HFFc6 (cell line): ENCODE data around the gene EFL1. TPM values are rescaled to one million over a fixed set of nuclear protein-coding genes. Genes with fewer than 3 reads are reported as not detected.

Source experiments
- DNase-seq: peaks from one replicate; pipeline ENCODE4 v3.0.0-alpha.2; 2018
- H3K27ac Mint-ChIP-seq: 2 replicates; pipeline ENCODE4 v1.8.0; 2020; ENCODE audit warnings: mild to moderate bottlenecking, mixed read lengths
- H3K27me3 Mint-ChIP-seq: 2 replicates; pipeline ENCODE4 v1.8.0; 2021; ENCODE audit warnings: mild to moderate bottlenecking, moderate library complexity, mixed read lengths; ENCODE audit not compliant: insufficient read depth
- H3K36me3 Mint-ChIP-seq: 2 replicates; pipeline ENCODE4 v1.8.0; 2021; ENCODE audit warnings: low read depth, mixed read lengths
- H3K4me1 Mint-ChIP-seq: 2 replicates; pipeline ENCODE4 v1.8.0; 2020; ENCODE audit warnings: low read depth, mixed read lengths
- H3K4me3 Mint-ChIP-seq: 2 replicates; pipeline ENCODE4 v1.8.0; 2020; ENCODE audit warnings: mild to moderate bottlenecking, moderate library complexity, mixed read lengths
- H3K9me3 Mint-ChIP-seq: 2 replicates; pipeline ENCODE4 v1.8.0; 2020; ENCODE audit warnings: mild to moderate bottlenecking, mixed read lengths
- total RNA-seq, 6 experiments: library from RNA; stranded (reverse); fragmentation: NEBNext Ultra II Directional; extraction: Animal tissue kit (Norgen Biotek cat#: 25700); gene quantifications; 2 replicates in 1 of 6; 3 replicates in 5 of 6; pipeline ENCODE4 v1.2.3, GENCODE V29; 2021
- TF ChIP-seq, protein P1 (sequence below): fragments of 200-600 bp; sonication (generic); IDR thresholded peaks from 2 replicates; pipeline ENCODE4 v1.5.0; 2021; ENCODE audit warnings: antibody characterized with exemption, mild to moderate bottlenecking

EFL1 gene
- total RNA-seq, 6 experiments from 2014 or later, result 14.3 to 20.5 (median 18.5) TPM

DNA sequence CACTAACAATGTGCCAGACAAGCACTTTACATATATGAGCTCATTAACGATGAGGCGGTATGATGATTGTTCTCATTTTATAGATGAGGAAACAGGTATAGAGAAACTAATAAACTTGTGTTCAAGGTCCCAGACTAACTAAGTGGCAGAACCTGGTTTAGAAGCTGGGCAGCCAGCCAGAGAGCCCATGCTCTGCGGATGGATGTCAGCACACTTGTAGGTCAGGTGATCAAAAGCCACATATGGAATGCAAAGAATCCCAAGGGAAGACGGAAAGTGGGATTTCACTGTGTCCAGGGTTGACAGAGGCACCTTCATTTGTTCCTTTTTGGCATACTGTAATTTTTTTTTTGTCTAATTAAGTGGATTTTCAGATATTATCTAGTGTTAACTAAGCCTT is 103.7 kb downstream of the EFL1 start:
- Mint-ChIP-seq H3K9me3 (no peaks in the 10 kb centered on the region), H3K27me3 (peaks cover 2% of the 10 kb centered on the region; the same call in 1 of the 2 replicates), H3K4me3 (no peak overlapping the region), H3K4me1 (peaks cover 31% of the 10 kb centered on the region), H3K27ac (0 out of 2 replicates have a peak overlapping the region, but pooled peaks have one; percentile 18), H3K36me3 (peaks cover 36% of the 10 kb centered on the region)
- TF ChIP-seq, protein P1, sequence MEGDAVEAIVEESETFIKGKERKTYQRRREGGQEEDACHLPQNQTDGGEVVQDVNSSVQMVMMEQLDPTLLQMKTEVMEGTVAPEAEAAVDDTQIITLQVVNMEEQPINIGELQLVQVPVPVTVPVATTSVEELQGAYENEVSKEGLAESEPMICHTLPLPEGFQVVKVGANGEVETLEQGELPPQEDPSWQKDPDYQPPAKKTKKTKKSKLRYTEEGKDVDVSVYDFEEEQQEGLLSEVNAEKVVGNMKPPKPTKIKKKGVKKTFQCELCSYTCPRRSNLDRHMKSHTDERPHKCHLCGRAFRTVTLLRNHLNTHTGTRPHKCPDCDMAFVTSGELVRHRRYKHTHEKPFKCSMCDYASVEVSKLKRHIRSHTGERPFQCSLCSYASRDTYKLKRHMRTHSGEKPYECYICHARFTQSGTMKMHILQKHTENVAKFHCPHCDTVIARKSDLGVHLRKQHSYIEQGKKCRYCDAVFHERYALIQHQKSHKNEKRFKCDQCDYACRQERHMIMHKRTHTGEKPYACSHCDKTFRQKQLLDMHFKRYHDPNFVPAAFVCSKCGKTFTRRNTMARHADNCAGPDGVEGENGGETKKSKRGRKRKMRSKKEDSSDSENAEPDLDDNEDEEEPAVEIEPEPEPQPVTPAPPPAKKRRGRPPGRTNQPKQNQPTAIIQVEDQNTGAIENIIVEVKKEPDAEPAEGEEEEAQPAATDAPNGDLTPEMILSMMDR, result no peak
- DNase-seq, result no peak

DNA sequence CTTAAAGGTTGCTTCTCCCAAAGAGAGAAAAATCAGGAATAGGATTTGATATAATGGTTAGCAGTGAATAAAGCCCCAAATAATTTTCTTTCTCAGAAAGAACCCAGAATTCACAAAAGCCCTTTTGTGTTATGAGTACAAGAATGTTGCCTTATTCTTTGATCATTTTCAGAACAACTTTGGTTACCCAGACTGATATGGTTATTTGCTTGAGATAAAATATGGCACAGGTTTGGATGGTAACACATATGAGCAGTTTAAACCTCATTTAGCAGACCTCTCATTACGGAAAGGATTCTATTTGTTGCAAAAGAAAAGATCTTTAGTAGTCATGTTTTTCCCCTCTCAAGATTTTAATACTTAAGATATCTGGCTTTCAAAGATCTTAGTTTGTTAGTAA is 111.9 kb downstream of the EFL1 start:
- peaks cover 38% of the 10 kb centered on the region for H3K4me1 Mint-ChIP-seq
- H3K36me3 Mint-ChIP-seq, result peaks cover 20% of the 10 kb centered on the region
- H3K27ac Mint-ChIP-seq, result no peak overlapping the region
- no peak for DNase-seq
- H3K27me3 Mint-ChIP-seq, result peaks cover 2% of the 10 kb centered on the region; the same call in 1 of the 2 replicates
- TF ChIP-seq, protein P1, result no peak
- H3K9me3 Mint-ChIP-seq, result no peaks in the 10 kb centered on the region
- no peak overlapping the region for H3K4me3 Mint-ChIP-seq

DNA sequence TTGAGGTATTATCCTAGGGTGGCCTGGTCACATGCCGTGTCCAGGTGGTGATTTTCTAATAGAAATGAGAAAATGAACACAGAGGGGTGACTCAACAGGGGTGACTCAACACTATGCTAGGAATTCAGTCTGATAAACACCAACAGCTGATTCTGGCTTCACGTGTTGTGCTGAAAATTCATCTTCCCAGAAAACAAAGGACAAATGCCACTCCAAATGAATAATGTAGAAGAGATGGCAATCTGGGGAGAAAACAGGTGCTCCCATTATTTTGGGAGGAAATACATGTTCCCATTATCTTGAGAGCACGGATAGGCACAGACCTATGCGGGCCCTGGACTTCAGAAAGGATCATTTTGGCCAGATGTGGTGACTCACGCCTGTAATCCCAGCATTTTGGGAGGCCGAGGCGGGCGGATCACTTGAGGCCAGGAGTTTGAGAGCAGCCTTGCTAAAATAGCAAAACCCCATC is 115.5 kb downstream of the EFL1 start:
- peak overlapping the region; percentile 88 for H3K27ac Mint-ChIP-seq
- H3K36me3 Mint-ChIP-seq, result peaks cover 15% of the 10 kb centered on the region
- TF ChIP-seq, protein P1, result no peak
- H3K4me1 Mint-ChIP-seq, result peaks cover 38% of the 10 kb centered on the region
- peaks cover 2% of the 10 kb centered on the region; the same call in 1 of the 2 replicates for H3K27me3 Mint-ChIP-seq
- H3K9me3 Mint-ChIP-seq, result no peaks in the 10 kb centered on the region
- DNase-seq, result peak; percentile 78
- H3K4me3 Mint-ChIP-seq, result peak overlapping the region; percentile 75

DNA sequence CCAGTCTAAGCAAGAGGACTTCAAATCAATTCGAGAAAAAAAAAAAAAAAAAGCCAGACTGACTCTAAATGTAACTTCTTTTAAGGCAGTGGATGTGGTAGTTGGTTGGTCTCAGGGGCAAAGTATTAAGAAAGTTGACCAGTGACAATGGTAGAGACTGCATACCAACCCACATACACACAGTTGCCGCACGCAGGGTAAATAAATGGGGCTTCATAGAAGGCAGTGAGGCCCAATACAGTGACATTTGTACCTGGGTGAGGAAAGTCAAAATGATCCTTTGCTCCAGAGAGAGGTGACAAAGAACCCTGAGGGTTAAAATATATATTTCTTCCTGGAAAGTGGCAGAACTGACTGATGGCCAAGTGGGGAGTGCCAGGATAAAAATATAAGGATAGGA is 116.0 kb downstream of the EFL1 start:
- no peak overlapping the region for H3K4me3 Mint-ChIP-seq
- H3K36me3 Mint-ChIP-seq, result peaks cover 11% of the 10 kb centered on the region
- H3K27me3 Mint-ChIP-seq, result peaks cover 2% of the 10 kb centered on the region; the same call in 1 of the 2 replicates
- DNase-seq, result no peak
- H3K9me3 Mint-ChIP-seq, result no peaks in the 10 kb centered on the region
- peaks cover 38% of the 10 kb centered on the region for H3K4me1 Mint-ChIP-seq
- TF ChIP-seq, protein P1, result no peak
- H3K27ac Mint-ChIP-seq, result peak overlapping the region; percentile 88

DNA sequence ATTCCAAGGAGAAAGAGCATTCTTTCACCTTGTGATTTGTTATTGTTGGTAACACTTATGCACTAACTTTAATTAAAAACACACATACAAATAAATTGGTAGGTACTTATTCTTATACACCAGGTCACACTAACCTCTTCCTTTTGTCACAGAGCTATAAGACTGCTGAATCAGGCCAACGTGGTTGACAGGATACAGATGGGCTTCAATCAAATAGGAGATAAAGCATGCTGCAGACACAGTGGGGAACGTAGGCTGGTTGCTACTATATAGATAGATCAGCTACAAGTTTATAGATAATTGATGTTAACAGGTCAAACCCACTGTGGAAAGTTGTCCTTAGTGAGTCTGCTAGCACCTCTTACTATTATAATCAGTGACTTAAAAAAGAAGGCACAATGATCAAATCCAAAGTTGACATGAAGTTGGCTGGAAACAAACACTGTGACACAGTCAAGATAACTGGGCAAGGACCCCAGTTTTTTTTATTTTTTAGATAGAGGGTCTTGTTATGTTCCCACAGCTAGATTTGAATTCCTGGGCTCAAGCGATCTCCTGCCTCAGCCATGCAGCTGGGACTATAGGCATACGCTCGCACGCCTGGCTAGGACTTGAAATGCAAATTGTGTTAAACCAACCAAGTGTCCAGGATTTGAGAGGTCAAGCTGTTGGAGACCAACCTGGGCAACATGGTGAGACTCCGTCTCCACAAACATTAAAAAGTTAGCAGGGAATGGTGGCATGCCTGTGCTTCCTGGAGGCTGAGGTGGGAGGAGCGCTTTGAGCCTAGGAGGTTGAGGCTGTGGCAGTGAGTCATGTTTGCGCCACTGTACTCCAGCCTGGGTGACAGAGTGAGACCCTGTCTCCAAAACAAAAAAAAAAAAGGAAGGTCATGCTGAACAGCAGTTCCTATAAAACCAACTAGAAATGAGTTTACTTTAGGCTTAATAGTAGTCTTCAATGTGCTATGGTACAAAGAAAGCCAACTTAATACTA is 118.8 kb downstream of the EFL1 start:
- Mint-ChIP-seq H3K36me3 (peaks cover 9% of the 10 kb centered on the region), H3K4me3 (no peak overlapping the region), H3K4me1 (peaks cover 47% of the 10 kb centered on the region), H3K27ac (no peak overlapping the region), H3K27me3 (peaks cover 2% of the 10 kb centered on the region; the same call in 1 of the 2 replicates), H3K9me3 (no peaks in the 10 kb centered on the region)
- TF ChIP-seq, protein P1, result no peak
- no peak for DNase-seq
